Liver (tissue), 9 donors: ENCODE results near the gene COL5A1. TPM values are rescaled to one million over a fixed set of nuclear protein-coding genes. Genes with fewer than 3 reads are reported as not detected.

Experiments used
- DNase-seq: peaks from one replicate; pipeline ENCODE4 v3.0.0-alpha.2; 2017; ENCODE audit warnings: low spot score
- H3K27ac ChIP-seq, 2 donors: one replicate each; pipeline ENCODE4 v1.7.0; 2013; ENCODE audit warnings: inconsistent platforms in 2 of 2, low read length in 2 of 2, control low read depth in 1 of 2, low read depth in 1 of 2, mild to moderate bottlenecking in 1 of 2
- H3K27me3 ChIP-seq, 4 donors: one replicate each; pipeline versions ENCODE4 v1.6.1 to v1.7.0; 2013; ENCODE audit warnings: low read length in 3 of 4, inconsistent platforms in 1 of 4, mild to moderate bottlenecking in 1 of 4, moderate library complexity in 1 of 4; ENCODE audit not compliant: control insufficient read depth in 4 of 4, insufficient read depth in 4 of 4
- H3K36me3 ChIP-seq, 4 donors: one replicate each; pipeline versions ENCODE4 v1.6.1 to v1.7.0; 2013; ENCODE audit warnings: low read length in 3 of 4, mild to moderate bottlenecking in 3 of 4, low read depth in 1 of 4, moderate library complexity in 1 of 4; ENCODE audit not compliant: control insufficient read depth in 4 of 4, insufficient read depth in 3 of 4
- H3K4me1 ChIP-seq, 4 donors: one replicate each; pipeline versions ENCODE4 v1.6.1 to v1.7.0; 2013; ENCODE audit warnings: low read length in 3 of 4, mild to moderate bottlenecking in 3 of 4, moderate library complexity in 1 of 4; ENCODE audit not compliant: control insufficient read depth in 4 of 4, insufficient read depth in 4 of 4
- H3K4me3 ChIP-seq, 3 donors: one replicate each; pipeline versions ENCODE4 v1.6.1 to v1.7.0; 2013; ENCODE audit warnings: low read length in 3 of 3, control low read depth in 1 of 3, low read depth in 1 of 3, mild to moderate bottlenecking in 1 of 3
- H3K9ac ChIP-seq, 2 donors: one replicate each; pipeline ENCODE4 v1.7.0; 2013; ENCODE audit warnings: low read length in 2 of 2, mild to moderate bottlenecking in 2 of 2, moderate library complexity in 2 of 2, control low read depth in 1 of 2, low read depth in 1 of 2
- H3K9me3 ChIP-seq, 4 donors: one replicate each; pipeline versions ENCODE4 v1.6.1 to v1.7.0; 2013; ENCODE audit warnings: low read length in 3 of 4; ENCODE audit not compliant: control insufficient read depth in 4 of 4
- ATF3 ChIP-seq: IDR thresholded peaks from 2 replicates; pipeline ENCODE4 v1.6.1; 2016; ENCODE audit warnings: antibody characterized with exemption
- CTCF ChIP-seq: fragments of 150-350 bp; IDR thresholded peaks from 2 replicates; pipeline ENCODE4 v1.5.1; 2017; ENCODE audit warnings: improper control_type of control experiment, low read depth, low read length; ENCODE audit not compliant: missing input control
- FOXA1 ChIP-seq: IDR thresholded peaks from 2 replicates; pipeline ENCODE4 v1.6.1; 2016; ENCODE audit warnings: antibody characterized with exemption
- GABPA ChIP-seq, 2 donors: IDR thresholded peaks in 1 of 2; conservative IDR thresholded peaks in 1 of 2; 2 replicates each; pipeline ENCODE4 v1.6.1; 2016; ENCODE audit warnings: antibody characterized with exemption in 2 of 2, mild to moderate bottlenecking in 1 of 2, moderate library complexity in 1 of 2
- HNF4A ChIP-seq, 2 donors: conservative IDR thresholded peaks; 2 replicates each; pipeline ENCODE4 v1.6.1; 2016; ENCODE audit warnings: antibody characterized with exemption in 2 of 2, mild to moderate bottlenecking in 2 of 2
- HNF4G ChIP-seq: IDR thresholded peaks from 2 replicates; pipeline ENCODE4 v1.6.1; 2016; ENCODE audit warnings: antibody characterized with exemption
- JUND ChIP-seq, 2 donors: IDR thresholded peaks; 2 replicates each; pipeline ENCODE4 v1.6.1; 2016; ENCODE audit warnings: antibody characterized with exemption in 2 of 2
- NR2F2 ChIP-seq: IDR thresholded peaks from 2 replicates; pipeline ENCODE4 v1.6.1; 2016; ENCODE audit warnings: antibody characterized with exemption
- RAD21 ChIP-seq, 2 donors: IDR thresholded peaks; 2 replicates each; pipeline ENCODE4 v1.6.1; 2016; ENCODE audit warnings: antibody characterized with exemption in 2 of 2, mild to moderate bottlenecking in 2 of 2
- REST ChIP-seq: IDR thresholded peaks from 2 replicates; pipeline ENCODE4 v1.6.1; 2016; ENCODE audit warnings: antibody characterized with exemption, mild to moderate bottlenecking
- TAF1 ChIP-seq: conservative IDR thresholded peaks from 2 replicates; pipeline ENCODE4 v1.6.1; 2016; ENCODE audit warnings: antibody characterized with exemption, mild to moderate bottlenecking
- ZBTB33 ChIP-seq: IDR thresholded peaks from 2 replicates; pipeline ENCODE4 v1.6.1; 2016; ENCODE audit warnings: antibody characterized with exemption
- WGBS: extraction: QIAGEN DNeasy Blood & Tissue Kit; methylation state at CpG from one replicate; pipeline ENCODE4 v1.1.7; 2013; 5-methylcytosine and 5-hydroxymethylcytosine counted together
- polyA plus RNA-seq, 2 donors: library from polyadenylated mRNA; stranded (reverse) in 1 of 2; unstranded in 1 of 2; fragments of 200-250 nt in 1 of 2; fragments of >200 nt in 1 of 2; fragmentation: Nextera tagmentation in 1 of 2; extraction: Ambion mirVana in 1 of 2; gene quantifications; one replicate each; pipeline versions ENCODE4 v1.2.1 to v1.2.3, GENCODE V29; 2013 to 2015
- total RNA-seq, 2 donors: library from RNA; depleted of rRNA; stranded (reverse); fragments of >200 nt; gene quantifications; one replicate each; pipeline ENCODE4 v1.2.3, GENCODE V29; 2014
- donor health status: healthy.
- donor health status: healthy.
- donor health status: healthy.
- donor health status: healthy.
- donor health status: healthy.

COL5A1 gene
- total and polyA plus RNA-seq, 4 donors, result 0.67 to 15.6 (median 11.2) TPM

- 83% methylated on average over 17 of the region's 17 CpGs for WGBS
- TF ChIP-seq NR2F2 (no peak), TAF1 (no peak), RAD21 (IDR thresholded peaks at IDR 0.05) (no peak), GABPA (IDR thresholded peaks at IDR 0.05 in 1 of 2, conservative IDR thresholded peaks at IDR 0.05 in 1 of 2) (no peak), HNF4G (no peak), HNF4A (conservative IDR thresholded peaks at IDR 0.05) (no peak)
Measured at GRCh38 chr9:134688661-134689320, 47.2 kb downstream of the COL5A1 start.

GRCh38 chr9:134689321-134690181, 47.9 kb downstream of the COL5A1 start:
- no peaks in the 10 kb centered on the region for H3K36me3 ChIP-seq
- H3K9me3 ChIP-seq, result peaks cover 0 to 4% (median 0%) of the 10 kb centered on the region in 4 donors
- no peak overlapping the region for H3K4me3 ChIP-seq
- no peak overlapping the region for H3K9ac ChIP-seq
- peak overlapping the region in 1 of 2 donors; percentile 61 for H3K27ac ChIP-seq
- H3K27me3 ChIP-seq, result no peaks in the 10 kb centered on the region
- H3K4me1 ChIP-seq, result no peaks in the 10 kb centered on the region
- peak; percentile 61 for DNase-seq
- TF ChIP-seq HNF4A (conservative IDR thresholded peaks at IDR 0.05), result no peak
- TF ChIP-seq RAD21 (IDR thresholded peaks at IDR 0.05), result peak in 1 of 2 donors; percentile 68
- no peak for TF ChIP-seq NR2F2
- no peak for TF ChIP-seq JUND (IDR thresholded peaks at IDR 0.05)
- TF ChIP-seq CTCF, result peak; percentile 74
- TF ChIP-seq ZBTB33, result no peak
- TF ChIP-seq HNF4G, result no peak
- TF ChIP-seq FOXA1, result no peak
- no peak for TF ChIP-seq ATF3
- WGBS, result 44% methylated on average over 20 of the region's 20 CpGs

More at GRCh38 chr9:134688661-134689320, 47.2 kb downstream of the COL5A1 start:
- Histone ChIP-seq H3K4me3 (no peak overlapping the region), H3K27me3 (no peaks in the 10 kb centered on the region), H3K9ac (no peak overlapping the region), H3K4me1 (no peaks in the 10 kb centered on the region), H3K9me3 (peaks cover 0 to 4% (median 0%) of the 10 kb centered on the region in 4 donors), H3K36me3 (no peaks in the 10 kb centered on the region), H3K27ac (no peak overlapping the region)
- DNase-seq, result no peak

GRCh38 chr9:134690301-134690751, 48.7 kb downstream of the COL5A1 start:
- H3K27me3 ChIP-seq, result no peaks in the 10 kb centered on the region
- DNase-seq, result no peak
- H3K4me3 ChIP-seq, result no peak overlapping the region
- H3K36me3 ChIP-seq, result no peaks in the 10 kb centered on the region
- 69% methylated on average over 15 of the region's 15 CpGs for WGBS
- H3K4me1 ChIP-seq, result no peaks in the 10 kb centered on the region
- H3K9me3 ChIP-seq, result peaks cover 0 to under 1% (median 0%) of the 10 kb centered on the region in 4 donors
- H3K9ac ChIP-seq, result no peak overlapping the region
- H3K27ac ChIP-seq, result peak overlapping the region; percentile 10 to 61
- TF ChIP-seq TAF1 (no peak), REST (no peak), GABPA (IDR thresholded peaks at IDR 0.05 in 1 of 2, conservative IDR thresholded peaks at IDR 0.05 in 1 of 2) (no peak), JUND (IDR thresholded peaks at IDR 0.05) (no peak), HNF4G (no peak), RAD21 (IDR thresholded peaks at IDR 0.05) (no peak), FOXA1 (no peak)
